NCI-H82 (cell line): ENCODE data around the gene AP4M1.

Experiments used
- DNase-seq: peaks from one replicate; lab custom pipeline; 2025; lab: John Stamatoyannopoulos, UW

Gene AP4M1

GRCh38 chr7:100101016-100101862 is at the start of gene AP4M1, which contains the start of gene MCM7:
TSS of gene AP4M1 (plus strand) at chr7:100101643. CDS start at chr7:100101715, 72 bp downstream.
TSS of gene MCM7 (minus strand) at chr7:100101397. CDS start at chr7:100101294, 103 bp downstream.
- DNase-seq: peak; percentile 99

- DNase-seq: peak; percentile 79
Measured at GRCh38 chr7:100053215-100053614, 48.2 kb upstream of the AP4M1 start.

- DNase-seq: no peak
Measured at GRCh38 chr7:100057006-100057405, 44.4 kb upstream of the AP4M1 start.

- no peak for DNase-seq
Measured at GRCh38 chr7:100059251-100059739, 42.1 kb upstream of the AP4M1 start.

GRCh38 chr7:100061518-100062193 is 39.8 kb upstream of the AP4M1 start:
- no peak for DNase-seq

GRCh38 chr7:100063376-100063775 is 38.1 kb upstream of the AP4M1 start:
- DNase-seq: no peak

- no peak for DNase-seq
Measured at GRCh38 chr7:100064162-100064561, 37.3 kb upstream of the AP4M1 start.

GRCh38 chr7:100065452-100066186 is 35.8 kb upstream of the AP4M1 start:
- DNase-seq: no peak

- no peak for DNase-seq
Measured at GRCh38 chr7:100066953-100067352, 34.5 kb upstream of the AP4M1 start.

GRCh38 chr7:100069991-100070390 is 31.5 kb upstream of the AP4M1 start:
- DNase-seq: no peak

GRCh38 chr7:100071018-100071723 is 30.3 kb upstream of the AP4M1 start:
- no peak for DNase-seq

GRCh38 chr7:100072462-100072861 is 29.0 kb upstream of the AP4M1 start:
- no peak for DNase-seq

GRCh38 chr7:100074841-100075240 is 26.6 kb upstream of the AP4M1 start:
- DNase-seq: no peak

- DNase-seq: no peak
Measured at GRCh38 chr7:100075418-100075817, 26.0 kb upstream of the AP4M1 start.

- DNase-seq: no peak
Measured at GRCh38 chr7:100077205-100077604, 24.2 kb upstream of the AP4M1 start.

- DNase-seq: no peak
Measured at GRCh38 chr7:100079024-100079560, 22.4 kb upstream of the AP4M1 start.

GRCh38 chr7:100080907-100081534 is 20.4 kb upstream of the AP4M1 start:
- peak; percentile 51 for DNase-seq

GRCh38 chr7:100081535-100082102 is 19.8 kb upstream of the AP4M1 start, which contains the start of gene ZNF3:
TSS of gene ZNF3 (minus strand) at chr7:100081723. CDS start at chr7:100077357, 4,366 bp downstream.
- peak; percentile 99 for DNase-seq

- DNase-seq: no peak
Measured at GRCh38 chr7:100082978-100083377, 18.5 kb upstream of the AP4M1 start.

GRCh38 chr7:100085515-100085914 is 15.9 kb upstream of the AP4M1 start:
- DNase-seq: no peak
